ENCODE data around the gene MAGI2. TPM values are rescaled to one million over a fixed set of nuclear protein-coding genes. Genes with fewer than 3 reads are reported as not detected.

Gene MAGI2
- total RNA-seq, 5 donors from 2014 or later (not counting 1 experiment from before 2014, with no cell fraction given) = 0.10 to 0.77 (median 0.22) TPM

GRCh38 chr7:78635026-78635793 lies 818.3 kb downstream of the MAGI2 start:
- Mint-ChIP-seq H3K9me3 (peaks cover 6 to 10% (median 9%) of the 10 kb centered on the region in 3 donors), H3K36me3 (no peaks in the 10 kb centered on the region), H3K4me1 (no peaks in the 10 kb centered on the region), H3K27ac (no peak overlapping the region), H3K4me3 (no peak overlapping the region), H3K27me3 (peaks cover 0 to 3% of the 10 kb centered on the region in 2 donors)
- H3K27ac ChIP-seq (ENCODE audit: low read length) = no peak overlapping the region
- ChIA-PET POLR2A (no interaction called here), CTCF (no interaction called here)
- H3K36me3 ChIP-seq (ENCODE audit: control insufficient read depth in 2 of 2, extremely low read depth in 1 of 2, insufficient read depth in 1 of 2, low read length in 1 of 2) = no peaks in the 10 kb centered on the region
- no peaks in the 10 kb centered on the region for H3K27me3 ChIP-seq (replicated peaks in 1 of 2; ENCODE audit: control insufficient read depth in 2 of 2, extremely low read depth in 1 of 2, insufficient read depth in 2 of 2, low read length in 1 of 2)
- H3K4me1 ChIP-seq (ENCODE audit: control insufficient read depth in 1 of 2, extremely low read depth in 1 of 2, insufficient read depth in 2 of 2, low read length in 2 of 2) = no peaks in the 10 kb centered on the region
- H3K4me3 ChIP-seq (ENCODE audit: control insufficient read depth in 1 of 2, extremely low read depth in 1 of 2, low read length in 1 of 2) = no peak overlapping the region
- no peaks in the 10 kb centered on the region for H3K9me3 ChIP-seq
- WGBS (ENCODE audit: insufficient coverage) = no CpG with 5 or more reads among the region's 4 CpGs
- ATAC-seq (replicated peaks in 1 of 4) (no peak), DNase-seq (no peak)

DNA sequence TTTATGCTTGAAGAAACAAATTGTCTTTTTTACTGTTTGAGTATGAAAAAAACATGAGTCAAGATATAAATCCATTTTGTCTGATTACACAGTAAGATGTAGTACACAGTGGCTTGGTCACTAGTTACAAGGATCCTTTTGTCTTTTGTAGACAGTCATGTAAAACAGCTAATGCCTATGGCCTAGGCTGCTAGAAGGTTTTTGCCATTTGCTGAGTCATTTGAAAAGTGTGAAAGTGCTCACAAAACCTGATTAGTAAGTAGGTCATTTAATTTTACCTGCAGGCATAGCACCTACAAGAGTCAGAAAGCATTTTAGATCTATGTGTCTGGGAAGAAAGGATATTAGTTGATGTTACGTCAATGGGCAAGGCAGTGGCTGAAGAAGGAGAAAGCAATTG lies 819.4 kb downstream of the MAGI2 start:
- ATAC-seq (replicated peaks in 1 of 4) = no peak
- Histone ChIP-seq H3K36me3 (ENCODE audit: control insufficient read depth in 2 of 2, extremely low read depth in 1 of 2, insufficient read depth in 1 of 2, low read length in 1 of 2) (no peaks in the 10 kb centered on the region), H3K27me3 (replicated peaks in 1 of 2; ENCODE audit: control insufficient read depth in 2 of 2, extremely low read depth in 1 of 2, insufficient read depth in 2 of 2, low read length in 1 of 2) (no peaks in the 10 kb centered on the region), H3K9me3 (no peaks in the 10 kb centered on the region), H3K27ac (ENCODE audit: low read length) (no peak overlapping the region), H3K4me3 (ENCODE audit: control insufficient read depth in 1 of 2, extremely low read depth in 1 of 2, low read length in 1 of 2) (no peak overlapping the region), H3K4me1 (ENCODE audit: control insufficient read depth in 1 of 2, extremely low read depth in 1 of 2, insufficient read depth in 2 of 2, low read length in 2 of 2) (no peaks in the 10 kb centered on the region)
- no peak for DNase-seq
- no peak overlapping the region for H3K4me3 Mint-ChIP-seq
- H3K27me3 Mint-ChIP-seq = peaks cover 0 to 3% of the 10 kb centered on the region in 2 donors
- 100% methylated on average over 1 of the region's 1 CpG for WGBS (ENCODE audit: insufficient coverage)
- H3K9me3 Mint-ChIP-seq = peaks cover 6 to 10% (median 9%) of the 10 kb centered on the region in 3 donors
- H3K27ac Mint-ChIP-seq = no peak overlapping the region
- H3K4me1 Mint-ChIP-seq = no peaks in the 10 kb centered on the region
- POLR2A ChIA-PET = no interaction called here
- CTCF ChIA-PET = no interaction called here
- H3K36me3 Mint-ChIP-seq = no peaks in the 10 kb centered on the region

- POLR2A ChIA-PET = no interaction called here
- Histone ChIP-seq H3K9me3 (no peaks in the 10 kb centered on the region), H3K4me3 (ENCODE audit: control insufficient read depth in 1 of 2, extremely low read depth in 1 of 2, low read length in 1 of 2) (no peak overlapping the region), H3K27me3 (replicated peaks in 1 of 2; ENCODE audit: control insufficient read depth in 2 of 2, extremely low read depth in 1 of 2, insufficient read depth in 2 of 2, low read length in 1 of 2) (no peaks in the 10 kb centered on the region), H3K36me3 (ENCODE audit: control insufficient read depth in 2 of 2, extremely low read depth in 1 of 2, insufficient read depth in 1 of 2, low read length in 1 of 2) (no peaks in the 10 kb centered on the region), H3K27ac (ENCODE audit: low read length) (no peak overlapping the region), H3K4me1 (ENCODE audit: control insufficient read depth in 1 of 2, extremely low read depth in 1 of 2, insufficient read depth in 2 of 2, low read length in 2 of 2) (no peaks in the 10 kb centered on the region)
- CTCF ChIA-PET = no interaction called here
- peaks cover 4 to 16% (median 10%) of the 10 kb centered on the region in 3 donors for H3K9me3 Mint-ChIP-seq
- no peak overlapping the region for H3K4me3 Mint-ChIP-seq
- DNase-seq (no peak), ATAC-seq (replicated peaks in 1 of 4) (no peak)
- no peaks in the 10 kb centered on the region for H3K36me3 Mint-ChIP-seq
- H3K4me1 Mint-ChIP-seq = no peaks in the 10 kb centered on the region
- whole genome bisulfite sequencing (ENCODE audit: insufficient coverage) = 73% methylated on average over 2 of the region's 2 CpGs
- no peak overlapping the region for H3K27ac Mint-ChIP-seq
- H3K27me3 Mint-ChIP-seq = no peaks in the 10 kb centered on the region
These were observed 832.5 kb downstream of the MAGI2 start for GRCh38 chr7:78620920-78621319.

GRCh38 chr7:78616539-78616938 lies 836.9 kb downstream of the MAGI2 start:
- Mint-ChIP-seq H3K36me3 (no peaks in the 10 kb centered on the region), H3K27me3 (no peaks in the 10 kb centered on the region), H3K4me1 (no peaks in the 10 kb centered on the region), H3K27ac (no peak overlapping the region), H3K4me3 (no peak overlapping the region), H3K9me3 (peaks cover 3 to 5% (median 4%) of the 10 kb centered on the region in 3 donors)
- no peaks in the 10 kb centered on the region for H3K27me3 ChIP-seq (replicated peaks in 1 of 2; ENCODE audit: control insufficient read depth in 2 of 2, extremely low read depth in 1 of 2, insufficient read depth in 2 of 2, low read length in 1 of 2)
- DNase-seq (no peak), ATAC-seq (replicated peaks in 1 of 4) (no peak)
- ChIA-PET POLR2A (no interaction called here), CTCF (no interaction called here)
- no peak overlapping the region for H3K27ac ChIP-seq (ENCODE audit: low read length)
- H3K9me3 ChIP-seq = no peaks in the 10 kb centered on the region
- H3K4me3 ChIP-seq (ENCODE audit: control insufficient read depth in 1 of 2, extremely low read depth in 1 of 2, low read length in 1 of 2) = no peak overlapping the region
- no peaks in the 10 kb centered on the region for H3K4me1 ChIP-seq (ENCODE audit: control insufficient read depth in 1 of 2, extremely low read depth in 1 of 2, insufficient read depth in 2 of 2, low read length in 2 of 2)
- H3K36me3 ChIP-seq (ENCODE audit: control insufficient read depth in 2 of 2, extremely low read depth in 1 of 2, insufficient read depth in 1 of 2, low read length in 1 of 2) = no peaks in the 10 kb centered on the region

DNA sequence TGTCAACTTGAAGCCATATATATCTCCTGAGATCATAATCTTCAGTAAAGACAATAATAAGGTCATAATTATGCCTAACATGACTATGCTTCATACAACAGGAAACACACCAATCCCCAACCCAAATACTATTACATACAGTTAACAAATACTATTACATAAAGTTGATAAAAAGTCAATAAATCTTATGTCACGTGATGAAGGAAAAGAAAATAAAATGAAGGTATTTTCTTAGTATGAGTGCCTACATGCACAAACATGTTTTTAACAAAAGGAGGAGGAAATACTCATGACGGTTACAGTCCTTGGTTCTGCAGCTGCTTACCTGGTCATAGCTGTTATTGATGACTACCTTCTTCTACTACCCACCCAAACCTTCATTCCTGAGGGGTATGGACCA lies 844.2 kb downstream of the MAGI2 start:
- no peak for DNase-seq
- H3K27ac Mint-ChIP-seq = no peak overlapping the region
- Histone ChIP-seq H3K9me3 (no peaks in the 10 kb centered on the region), H3K27ac (ENCODE audit: low read length) (no peak overlapping the region), H3K27me3 (replicated peaks in 1 of 2; ENCODE audit: control insufficient read depth in 2 of 2, extremely low read depth in 1 of 2, insufficient read depth in 2 of 2, low read length in 1 of 2) (no peaks in the 10 kb centered on the region), H3K4me3 (ENCODE audit: control insufficient read depth in 1 of 2, extremely low read depth in 1 of 2, low read length in 1 of 2) (no peak overlapping the region), H3K36me3 (ENCODE audit: control insufficient read depth in 2 of 2, extremely low read depth in 1 of 2, insufficient read depth in 1 of 2, low read length in 1 of 2) (no peaks in the 10 kb centered on the region), H3K4me1 (ENCODE audit: control insufficient read depth in 1 of 2, extremely low read depth in 1 of 2, insufficient read depth in 2 of 2, low read length in 2 of 2) (no peaks in the 10 kb centered on the region)
- H3K4me3 Mint-ChIP-seq = no peak overlapping the region
- no peaks in the 10 kb centered on the region for H3K4me1 Mint-ChIP-seq
- H3K27me3 Mint-ChIP-seq = no peaks in the 10 kb centered on the region
- no peak for ATAC-seq (replicated peaks in 1 of 4)
- ChIA-PET CTCF (no interaction called here), POLR2A (no interaction called here)
- H3K36me3 Mint-ChIP-seq = no peaks in the 10 kb centered on the region
- WGBS (ENCODE audit: insufficient coverage) = no CpG with 5 or more reads among the region's 2 CpGs
- peaks cover 0 to 4% (median 3%) of the 10 kb centered on the region in 3 donors for H3K9me3 Mint-ChIP-seq

DNA sequence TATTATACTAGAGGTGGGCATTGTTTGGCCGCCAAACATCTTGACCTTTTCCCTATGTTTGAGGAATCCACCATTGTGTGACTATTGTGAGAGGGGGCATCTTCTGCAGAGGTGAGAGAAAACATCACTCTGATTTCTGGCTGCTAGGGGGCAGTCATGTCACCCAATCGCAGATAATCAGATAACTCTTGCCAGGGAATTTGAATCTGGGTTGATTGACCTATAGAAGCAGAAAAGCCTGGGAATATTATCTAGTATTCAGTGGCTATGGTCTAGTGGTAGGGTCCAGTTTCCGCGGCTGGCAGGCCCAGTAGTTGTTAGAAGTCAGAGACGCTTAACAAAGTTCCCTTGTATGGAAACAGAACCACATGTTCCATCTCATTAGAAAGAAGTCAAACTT lies 846.4 kb downstream of the MAGI2 start:
- no peak for ATAC-seq (replicated peaks in 1 of 4)
- ChIA-PET POLR2A (no interaction called here), CTCF (no interaction called here)
- Histone ChIP-seq H3K4me1 (ENCODE audit: control insufficient read depth in 1 of 2, extremely low read depth in 1 of 2, insufficient read depth in 2 of 2, low read length in 2 of 2) (no peaks in the 10 kb centered on the region), H3K36me3 (ENCODE audit: control insufficient read depth in 2 of 2, extremely low read depth in 1 of 2, insufficient read depth in 1 of 2, low read length in 1 of 2) (no peaks in the 10 kb centered on the region), H3K27ac (ENCODE audit: low read length) (no peak overlapping the region), H3K9me3 (no peaks in the 10 kb centered on the region), H3K27me3 (replicated peaks in 1 of 2; ENCODE audit: control insufficient read depth in 2 of 2, extremely low read depth in 1 of 2, insufficient read depth in 2 of 2, low read length in 1 of 2) (no peaks in the 10 kb centered on the region), H3K4me3 (ENCODE audit: control insufficient read depth in 1 of 2, extremely low read depth in 1 of 2, low read length in 1 of 2) (no peak overlapping the region)
- Mint-ChIP-seq H3K27me3 (no peaks in the 10 kb centered on the region), H3K4me1 (no peaks in the 10 kb centered on the region), H3K36me3 (no peaks in the 10 kb centered on the region), H3K9me3 (peaks cover 0 to 4% (median 0%) of the 10 kb centered on the region in 3 donors), H3K27ac (no peak overlapping the region), H3K4me3 (no peak overlapping the region)
- DNase-seq = no peak
- 76% methylated on average over 2 of the region's 5 CpGs for WGBS (ENCODE audit: insufficient coverage)

- Mint-ChIP-seq H3K36me3 (no peaks in the 10 kb centered on the region), H3K9me3 (peaks cover 0 to 4% (median 0%) of the 10 kb centered on the region in 3 donors), H3K27ac (no peak overlapping the region), H3K4me3 (no peak overlapping the region), H3K4me1 (no peaks in the 10 kb centered on the region), H3K27me3 (no peaks in the 10 kb centered on the region)
- H3K27ac ChIP-seq (ENCODE audit: low read length) = no peak overlapping the region
- DNase-seq = no peak
- H3K36me3 ChIP-seq (ENCODE audit: control insufficient read depth in 2 of 2, extremely low read depth in 1 of 2, insufficient read depth in 1 of 2, low read length in 1 of 2) = no peaks in the 10 kb centered on the region
- no peak overlapping the region for H3K4me3 ChIP-seq (ENCODE audit: control insufficient read depth in 1 of 2, extremely low read depth in 1 of 2, low read length in 1 of 2)
- ChIA-PET POLR2A (no interaction called here), CTCF (no interaction called here)
- no peak for ATAC-seq (replicated peaks in 1 of 4)
- H3K4me1 ChIP-seq (ENCODE audit: control insufficient read depth in 1 of 2, extremely low read depth in 1 of 2, insufficient read depth in 2 of 2, low read length in 2 of 2) = no peaks in the 10 kb centered on the region
- no CpG with 5 or more reads among the region's 1 CpG for WGBS (ENCODE audit: insufficient coverage)
- H3K9me3 ChIP-seq = no peaks in the 10 kb centered on the region
- no peaks in the 10 kb centered on the region for H3K27me3 ChIP-seq (replicated peaks in 1 of 2; ENCODE audit: control insufficient read depth in 2 of 2, extremely low read depth in 1 of 2, insufficient read depth in 2 of 2, low read length in 1 of 2)
These were observed 848.3 kb downstream of the MAGI2 start for GRCh38 chr7:78605119-78605518.
